Measurements from ENCODE around the gene CRYBA2.

Gene CRYBA2

DNA sequence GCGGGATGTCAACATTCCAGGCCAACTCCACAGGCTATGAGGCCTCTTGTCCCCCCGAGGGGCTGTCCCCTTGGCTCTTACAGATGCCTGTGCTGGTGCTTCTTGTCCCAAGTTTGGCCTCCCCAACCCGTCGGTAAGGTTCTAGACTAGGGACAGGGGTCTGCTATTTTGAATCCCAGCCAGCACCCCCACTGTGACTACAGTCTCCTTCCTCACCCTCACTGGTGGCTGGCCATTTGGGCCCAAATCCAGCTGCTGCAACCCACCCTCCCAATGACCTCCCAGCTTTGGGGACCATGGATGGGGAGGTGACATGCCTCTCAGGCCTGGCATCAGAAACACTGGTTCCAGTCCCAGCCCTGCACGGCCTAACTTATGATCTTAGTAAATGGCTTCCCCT lies 29.4 kb upstream of the CRYBA2 start:
- DNase-seq: no peak

DNA sequence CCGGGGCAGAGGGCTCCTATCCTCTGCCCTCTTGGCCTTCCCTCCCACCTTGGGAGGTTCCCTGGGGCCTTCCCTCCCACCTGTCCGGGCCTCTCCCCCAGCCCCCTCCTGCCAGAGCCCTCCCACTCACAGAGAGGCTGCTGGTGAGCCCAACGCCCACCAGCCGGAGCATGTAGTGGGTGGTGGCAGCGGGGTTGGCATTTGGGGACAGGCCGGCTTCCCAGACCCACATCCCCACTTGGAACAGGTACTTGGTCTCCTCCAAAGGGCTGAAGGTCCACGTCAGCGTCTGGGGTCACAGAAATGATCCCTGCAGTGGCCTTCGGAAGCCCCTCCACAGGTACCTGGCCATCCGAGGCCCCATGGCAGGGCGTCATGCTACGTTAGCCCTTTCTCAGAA lies 28.8 kb upstream of the CRYBA2 start:
- no peak for DNase-seq

DNA sequence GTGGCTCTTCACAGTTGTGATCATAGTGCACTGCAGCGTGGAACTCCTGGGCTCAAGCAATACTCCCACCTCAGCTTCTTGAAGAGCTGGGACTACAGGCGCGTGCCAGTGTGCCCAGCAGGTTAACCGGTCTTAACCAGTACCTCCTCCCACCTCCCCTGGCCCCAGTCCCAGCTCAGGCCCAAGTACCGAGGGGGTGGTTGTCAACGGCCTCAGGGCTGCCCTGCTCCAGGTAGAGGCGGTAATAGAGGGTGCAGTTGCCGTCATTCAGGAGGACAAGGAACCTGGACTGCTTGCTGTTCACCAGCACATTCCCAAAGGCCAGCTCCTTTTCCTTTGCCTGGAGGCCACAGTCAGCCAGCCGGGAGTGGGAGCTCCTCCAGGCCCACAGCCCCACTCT lies 28.4 kb upstream of the CRYBA2 start:
- no peak for DNase-seq

DNA sequence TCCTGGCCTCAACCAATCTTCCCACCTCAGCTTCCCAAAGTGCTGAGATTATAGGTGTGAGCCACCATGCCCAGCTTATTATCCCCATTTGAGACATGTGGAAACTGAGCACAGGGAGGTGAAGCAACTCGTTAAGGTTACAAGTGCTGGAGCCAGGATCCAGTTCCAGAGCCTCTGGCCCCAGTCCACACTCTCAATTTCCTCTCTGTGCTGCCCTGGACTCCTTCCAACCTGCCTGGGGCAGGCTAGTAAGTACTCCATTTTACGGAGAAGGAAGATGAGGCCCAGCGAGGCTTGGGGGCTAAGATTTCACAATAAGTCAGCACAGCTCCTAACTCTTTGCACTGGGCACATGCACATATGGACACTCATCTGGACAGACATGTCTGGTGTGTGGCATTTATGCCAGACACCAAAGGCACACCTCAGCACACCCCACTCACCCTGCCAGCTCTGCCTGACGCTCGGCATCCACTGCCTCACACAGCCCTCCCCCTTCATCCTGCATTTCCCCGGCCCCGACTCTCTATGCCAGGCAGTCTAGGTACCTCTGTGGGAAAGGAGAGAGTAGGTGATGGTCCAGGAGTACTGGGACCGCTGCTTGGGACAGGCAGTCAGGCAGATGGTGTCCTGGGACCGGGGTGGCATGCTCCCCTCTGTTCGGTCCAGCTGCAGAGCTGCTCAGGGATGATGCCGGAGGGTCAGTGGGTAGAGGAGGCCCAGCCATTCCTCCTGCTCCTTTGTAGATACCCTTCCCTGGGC lies 27.6 kb upstream of the CRYBA2 start:
- no peak for DNase-seq

DNA sequence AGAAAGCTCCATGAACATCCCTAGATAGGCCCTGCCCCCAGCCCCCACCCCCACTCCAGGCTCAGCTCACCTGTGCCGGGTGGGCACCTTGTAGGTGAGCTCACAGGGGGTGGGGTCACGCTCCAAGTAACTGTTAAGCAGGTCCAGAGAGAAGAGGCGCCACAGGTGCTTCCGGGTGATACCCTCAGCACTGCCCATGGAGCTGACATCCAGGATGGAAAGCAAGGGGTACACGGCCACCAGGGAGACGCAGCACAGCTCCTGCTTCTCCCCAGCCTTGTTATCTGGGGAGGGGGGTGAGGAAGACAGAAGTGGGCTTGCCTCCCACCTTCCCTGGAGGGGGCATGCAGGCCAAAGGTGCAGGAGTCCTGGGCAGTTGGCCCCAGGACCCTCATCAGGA lies 26.2 kb upstream of the CRYBA2 start:
- DNase-seq: no peak

DNA sequence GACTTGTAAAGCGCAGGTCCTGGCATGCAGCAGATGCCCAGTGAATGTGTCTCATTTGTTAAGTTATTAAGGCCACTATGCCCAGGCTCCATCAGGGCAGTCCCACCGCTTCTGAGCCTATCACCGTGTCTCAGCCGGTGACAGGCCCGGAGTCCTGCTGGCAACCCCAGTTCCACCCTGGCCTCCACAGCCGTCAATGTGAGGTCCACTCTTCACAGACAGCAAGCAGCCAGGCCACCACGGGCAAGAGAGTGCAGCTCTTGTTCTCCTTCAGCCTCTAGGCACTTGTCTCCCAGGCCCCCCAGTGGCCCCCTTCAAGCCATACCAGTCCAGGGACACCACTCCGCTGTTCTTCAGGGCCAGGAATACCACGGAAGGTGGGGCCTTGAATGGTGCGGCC lies 25.5 kb upstream of the CRYBA2 start:
- no peak for DNase-seq

DNA sequence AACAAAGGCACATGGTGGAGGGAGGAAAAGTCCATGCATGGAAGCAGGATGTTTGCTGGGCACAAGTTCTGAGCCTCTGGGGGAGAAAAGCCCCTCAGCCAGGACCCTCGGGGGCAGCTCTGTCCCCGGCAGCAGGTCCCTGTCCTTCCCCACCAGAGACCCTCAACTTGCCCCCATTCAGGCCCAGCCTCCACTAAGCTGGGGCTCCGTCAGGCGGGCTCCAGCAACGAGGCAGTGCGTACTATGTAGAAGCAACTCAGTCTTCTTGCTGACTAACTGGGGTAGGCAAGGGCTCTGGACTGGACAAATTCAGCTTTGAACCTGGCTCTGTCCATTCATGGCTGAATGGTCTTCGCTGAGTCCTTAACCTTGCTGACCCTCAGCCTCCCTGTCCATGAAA lies 25.1 kb upstream of the CRYBA2 start:
- DNase-seq: no peak

DNA sequence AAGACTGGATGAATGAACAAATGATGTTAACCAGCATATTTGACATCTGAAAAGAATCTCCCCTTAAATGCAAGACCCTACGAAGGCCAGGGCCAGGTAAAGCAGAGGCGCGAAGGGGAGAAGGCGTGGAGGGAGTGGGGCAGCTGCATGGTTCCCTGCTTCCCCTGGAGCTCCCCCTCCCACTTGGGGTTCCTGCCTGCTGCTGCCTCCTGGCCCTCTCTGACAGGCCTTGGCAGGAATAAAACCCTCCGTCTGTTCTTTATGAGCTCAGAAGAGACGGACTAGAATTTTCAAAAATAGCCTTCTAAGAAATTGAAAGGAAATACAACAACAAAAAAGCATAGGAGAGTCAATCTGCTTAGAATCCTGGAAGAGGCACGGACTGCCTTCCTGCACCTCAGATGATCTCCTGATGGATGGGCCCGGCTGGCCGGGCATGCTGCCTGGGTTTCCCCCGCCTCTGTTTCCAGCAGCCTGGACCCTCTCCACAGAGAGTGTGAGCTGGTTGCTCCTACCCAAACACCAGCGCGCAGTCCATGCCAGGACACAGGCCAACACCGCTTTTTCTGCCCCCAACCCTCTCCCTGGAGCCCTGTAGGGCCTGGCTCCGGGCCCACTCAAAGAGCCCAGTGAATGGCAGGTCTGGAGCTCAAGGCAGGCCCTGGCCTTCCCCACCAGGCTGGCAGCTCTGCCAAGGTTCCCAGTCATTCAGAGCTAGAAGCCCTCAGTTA lies 24.1 kb upstream of the CRYBA2 start:
- no peak for DNase-seq

DNA sequence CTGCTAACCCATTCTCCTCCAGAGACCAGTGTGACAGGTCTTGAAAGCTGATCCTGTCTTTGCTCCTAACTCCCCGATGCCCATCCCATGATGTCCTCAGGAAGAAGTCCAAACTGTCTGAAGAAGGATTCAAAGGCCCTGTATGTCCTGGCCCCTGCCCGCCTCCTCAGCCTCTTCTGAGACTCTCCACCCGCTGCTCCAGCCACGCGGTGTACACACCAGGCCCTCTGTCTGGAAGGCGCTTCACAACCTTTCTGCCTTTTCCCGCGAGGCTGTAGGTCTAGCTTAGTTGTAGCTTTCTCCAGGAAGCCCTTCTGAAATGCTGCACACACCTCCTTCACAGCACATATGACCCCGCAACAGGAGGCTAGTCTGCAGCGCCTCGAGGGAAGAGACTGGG lies 23.5 kb upstream of the CRYBA2 start:
- no peak for DNase-seq

DNA sequence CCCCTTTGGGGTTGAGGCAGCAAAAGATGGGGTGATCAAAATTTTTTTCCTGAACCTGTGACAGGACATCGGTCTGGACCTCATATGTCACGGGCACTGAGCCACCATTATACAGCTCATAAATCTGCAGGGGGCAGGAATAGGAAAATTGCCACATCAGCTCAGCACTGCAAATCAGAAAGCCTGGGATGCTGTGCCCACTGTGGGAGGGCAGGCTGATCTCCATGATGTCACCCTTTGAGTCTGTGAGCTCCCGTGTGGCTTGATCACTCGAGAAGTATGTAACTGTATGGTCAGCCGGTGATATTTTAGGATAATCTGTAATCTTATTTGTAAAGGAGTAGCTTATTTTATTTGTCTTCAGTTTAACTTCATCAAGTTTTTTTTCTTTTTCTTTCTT lies 17.7 kb upstream of the CRYBA2 start:
- no peak for DNase-seq

DNA sequence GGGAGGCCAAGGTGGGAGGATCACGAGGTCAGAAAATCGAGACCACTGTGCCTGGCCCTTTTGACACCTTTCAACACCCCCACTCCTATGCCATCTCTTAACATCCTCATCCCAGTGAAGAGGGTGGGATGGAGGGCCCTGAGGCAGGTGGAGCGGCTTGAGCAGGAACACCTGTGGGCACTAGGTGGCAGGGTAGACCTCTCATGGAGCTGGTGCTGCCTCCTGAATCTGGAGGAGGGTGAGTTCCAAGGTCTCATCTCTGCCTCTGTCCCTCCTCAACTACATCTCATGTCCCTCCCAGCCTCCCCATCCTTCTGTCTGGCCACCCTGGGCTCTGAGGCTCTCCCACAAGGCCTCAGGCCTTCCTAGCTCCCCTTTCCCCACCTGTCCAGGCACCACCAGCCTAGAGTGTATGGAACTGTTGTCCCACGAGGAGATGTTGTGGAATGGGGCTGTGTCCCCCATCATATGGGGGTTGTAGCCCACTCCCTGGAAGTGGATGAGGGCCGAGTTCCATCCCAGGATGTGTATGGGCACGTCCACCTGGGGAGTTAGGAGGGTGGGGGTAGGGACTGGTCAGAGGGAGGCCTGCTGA lies 17.0 kb upstream of the CRYBA2 start:
- no peak for DNase-seq

DNA sequence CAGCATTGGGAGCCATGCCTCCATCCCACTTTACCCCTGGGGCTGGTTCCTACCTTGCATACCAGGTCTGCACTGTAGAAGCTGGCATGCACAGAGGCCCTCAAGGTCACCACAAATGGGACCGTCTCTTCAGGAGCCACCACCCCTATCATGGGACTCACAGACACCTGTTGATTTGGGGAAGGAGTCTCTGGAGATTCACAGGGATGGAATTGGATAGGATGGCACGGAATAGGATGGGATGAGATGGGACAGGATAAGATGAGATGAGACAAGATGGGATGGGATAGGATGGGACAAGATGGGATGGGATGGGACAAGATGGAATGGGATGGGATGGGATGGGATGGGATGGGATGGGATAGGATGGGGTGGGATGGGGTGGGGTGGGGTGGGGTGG lies 16.1 kb upstream of the CRYBA2 start:
- DNase-seq: no peak

DNA sequence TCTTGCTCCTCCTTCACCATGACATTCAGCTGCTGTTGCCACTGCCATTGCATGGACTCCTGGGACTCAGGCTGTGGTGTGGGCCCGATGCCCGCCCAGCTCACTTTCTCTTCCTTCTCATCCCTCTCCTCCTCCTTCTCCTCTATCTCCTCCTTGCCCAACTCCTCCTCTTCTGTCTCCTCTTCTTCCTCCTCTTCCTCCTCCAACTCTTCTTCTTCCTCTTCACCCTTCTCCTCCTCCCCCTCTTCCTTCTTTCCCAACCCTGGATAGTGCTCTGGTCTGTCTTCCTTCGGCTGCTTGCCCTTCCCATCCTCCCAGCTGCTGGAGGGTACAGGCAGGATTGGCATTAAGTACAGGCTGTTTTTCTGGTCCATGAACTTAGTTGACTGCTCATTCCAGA lies 10.8 kb upstream of the CRYBA2 start:
- DNase-seq: no peak

DNA sequence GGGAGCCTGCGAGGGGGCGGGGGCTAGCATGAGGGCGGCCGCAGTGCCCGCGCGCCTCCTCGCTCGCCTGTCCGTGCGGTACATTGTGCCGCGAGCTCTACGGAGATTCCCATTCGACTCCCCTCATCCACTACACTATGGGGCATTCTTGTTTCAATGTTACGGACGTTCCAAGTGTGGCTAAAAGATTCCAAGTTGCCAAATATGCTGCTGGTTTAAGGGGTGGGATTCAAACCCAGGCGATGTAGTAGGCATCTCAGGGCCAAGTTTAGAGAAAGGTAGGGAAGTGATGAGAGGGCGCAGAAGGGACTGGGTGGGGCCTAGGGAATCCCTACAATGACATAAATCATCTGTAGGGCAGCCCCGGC lies 10.0 kb upstream of the CRYBA2 start:
- DNase-seq: no peak

DNA sequence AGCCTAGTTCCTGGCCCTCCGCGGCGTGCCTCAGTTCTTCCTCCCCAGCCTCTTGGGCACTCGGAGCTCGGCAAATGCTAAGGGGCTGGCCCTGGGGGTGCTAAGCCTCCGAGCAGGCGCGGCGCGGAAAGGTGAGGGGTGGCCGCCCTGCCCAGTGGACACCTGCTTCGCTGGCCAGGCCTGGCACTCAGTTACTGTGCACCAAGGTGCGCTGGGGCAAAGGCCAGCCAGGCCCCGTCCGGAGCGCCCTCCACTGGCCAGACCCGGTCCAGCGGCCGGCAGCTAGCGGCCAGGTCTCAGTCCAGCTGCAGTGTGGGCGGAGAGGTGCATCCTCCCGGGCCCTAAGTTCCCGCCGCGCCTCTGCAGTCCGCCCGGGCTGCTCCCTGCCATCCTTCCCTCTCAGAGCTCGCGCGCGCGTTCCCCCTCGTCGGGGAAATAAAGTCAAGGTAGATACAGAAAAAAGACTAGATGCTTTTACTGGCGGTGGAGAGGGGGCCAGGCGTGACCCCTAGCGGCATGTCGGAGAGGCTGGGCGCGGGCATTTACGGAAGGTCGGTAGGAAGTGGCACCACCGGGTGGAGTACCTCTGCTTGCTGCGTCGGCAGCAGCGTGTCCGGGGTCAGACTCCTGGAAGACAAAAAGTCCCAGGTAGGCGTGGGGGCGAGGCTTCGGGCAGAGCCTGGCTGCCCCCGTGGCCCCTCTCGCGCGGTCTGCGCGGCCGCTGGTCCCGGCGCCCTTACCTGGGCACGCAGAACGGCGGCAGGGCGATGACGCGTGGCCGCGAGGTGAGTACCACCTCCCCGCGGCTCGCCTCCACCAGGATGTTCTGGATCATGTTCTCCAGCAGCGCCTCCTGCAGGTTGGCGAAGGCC lies 9.4 kb upstream of the CRYBA2 start:
- DNase-seq: no peak

DNA sequence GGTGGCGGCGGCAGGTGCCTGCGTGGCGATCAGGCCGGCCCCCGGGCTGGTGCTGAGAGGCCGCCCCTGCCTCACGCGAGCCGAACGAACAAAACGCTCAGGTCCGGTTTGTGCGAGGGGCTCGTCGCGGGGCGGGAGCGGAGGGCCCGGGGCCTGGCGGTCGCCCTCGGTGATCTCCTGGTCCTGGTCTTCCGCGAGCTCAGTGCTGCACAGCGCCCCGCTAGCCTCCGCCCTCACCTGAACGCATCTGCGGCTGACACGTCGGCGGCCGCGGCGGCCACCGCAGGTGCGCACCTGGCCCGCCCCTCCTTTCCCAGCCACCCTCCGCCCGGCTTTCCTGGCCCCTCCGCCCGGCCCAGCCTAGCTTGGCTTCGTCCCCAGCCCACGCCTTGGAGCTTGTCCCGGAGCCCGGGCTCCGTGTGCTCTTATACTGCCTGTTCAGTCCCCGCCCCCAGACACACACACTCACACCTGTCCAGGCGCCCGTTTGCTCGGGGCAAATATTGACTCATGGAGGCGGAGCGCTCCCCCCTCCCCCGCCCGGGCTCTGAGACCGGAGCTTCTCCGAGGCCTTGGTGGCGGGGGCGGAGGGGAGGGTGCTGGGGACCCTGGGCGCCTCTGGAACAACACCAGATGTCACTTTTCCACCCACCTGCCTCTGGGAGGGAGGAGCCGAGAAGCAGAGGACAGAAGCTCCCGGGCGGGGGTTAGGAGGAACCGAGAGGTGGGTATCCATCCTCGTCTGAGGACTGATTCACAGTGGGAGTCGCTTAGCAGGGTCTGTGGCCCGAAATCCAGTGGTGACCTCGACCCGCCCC lies 8.6 kb upstream of the CRYBA2 start:
- DNase-seq: no peak

DNA sequence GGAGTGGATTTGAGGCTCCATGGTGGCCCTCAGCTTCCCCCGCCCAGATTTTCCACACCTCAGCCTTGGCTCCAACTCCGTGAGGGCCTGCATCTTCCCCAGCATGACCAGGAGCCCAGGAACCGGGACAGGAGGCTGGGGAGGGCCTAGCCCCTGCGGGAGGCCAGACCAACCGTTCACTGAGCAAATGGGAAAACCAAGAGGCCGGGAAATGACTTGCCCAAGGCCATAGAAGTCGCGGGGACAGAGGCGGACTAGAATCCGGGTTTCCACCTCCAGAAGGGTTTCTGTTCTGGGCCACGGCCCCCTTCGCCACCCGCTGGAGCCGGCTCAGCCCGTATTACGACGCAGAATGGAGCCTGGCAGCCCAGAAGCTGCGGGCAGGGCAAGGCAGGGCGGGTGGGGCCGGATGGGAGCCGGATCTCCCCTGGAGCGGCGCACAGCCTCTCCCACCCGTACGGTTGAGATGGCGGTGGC lies 7.9 kb upstream of the CRYBA2 start:
- no peak for DNase-seq

DNA sequence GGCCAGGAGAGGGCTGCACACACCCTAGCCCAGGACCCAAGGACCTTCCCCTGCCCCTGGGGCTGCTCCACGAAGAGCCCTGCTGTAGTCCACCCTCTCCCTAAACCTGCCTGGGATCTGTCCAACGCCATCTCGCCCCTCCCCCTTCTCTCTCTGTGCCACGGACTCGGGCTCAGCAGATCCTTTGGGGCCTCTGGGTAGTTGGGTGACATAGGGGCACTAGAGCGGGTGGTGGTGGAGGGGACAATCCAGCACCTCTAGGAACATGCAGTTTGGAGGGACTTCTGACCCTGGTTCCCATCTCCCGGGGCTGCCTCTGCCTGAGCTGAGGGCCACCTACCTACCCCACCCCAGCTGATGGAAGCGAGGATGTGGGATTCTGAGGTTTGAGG lies 7.3 kb upstream of the CRYBA2 start:
- no peak for DNase-seq

DNA sequence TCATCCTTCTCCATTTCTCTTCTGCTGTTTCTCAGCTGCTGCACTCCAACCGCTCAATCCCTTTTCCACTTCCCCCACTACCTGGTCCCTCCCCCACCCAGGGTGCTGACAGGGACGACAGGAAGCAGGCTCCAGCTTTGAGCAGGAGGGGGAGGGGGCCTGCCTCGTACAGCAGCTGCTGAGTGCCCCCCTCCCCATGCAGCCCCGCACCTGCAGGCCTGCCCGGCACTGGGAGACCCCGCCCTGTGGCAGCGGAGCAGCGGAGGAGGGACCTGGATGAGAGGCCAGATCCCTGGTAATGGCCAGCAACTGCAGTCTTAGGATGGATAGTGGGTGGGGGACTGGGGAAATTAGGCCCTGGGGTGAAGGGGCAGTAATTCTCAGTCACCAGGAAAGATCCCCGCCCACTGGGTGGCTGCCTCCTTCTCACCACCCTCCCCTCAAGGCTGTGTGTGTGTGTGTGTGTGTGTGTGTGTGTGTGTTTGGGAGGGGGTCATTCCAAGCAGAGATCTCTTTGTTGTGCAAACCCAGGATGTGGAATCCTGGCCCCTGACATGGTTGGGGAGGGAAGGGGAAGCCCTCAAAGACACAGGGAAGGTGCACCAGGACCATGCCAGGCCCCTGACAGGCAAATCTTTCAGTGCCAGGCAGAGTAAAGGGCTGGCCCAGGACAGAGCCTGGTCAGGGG lies 6.8 kb upstream of the CRYBA2 start:
- DNase-seq: no peak

DNA sequence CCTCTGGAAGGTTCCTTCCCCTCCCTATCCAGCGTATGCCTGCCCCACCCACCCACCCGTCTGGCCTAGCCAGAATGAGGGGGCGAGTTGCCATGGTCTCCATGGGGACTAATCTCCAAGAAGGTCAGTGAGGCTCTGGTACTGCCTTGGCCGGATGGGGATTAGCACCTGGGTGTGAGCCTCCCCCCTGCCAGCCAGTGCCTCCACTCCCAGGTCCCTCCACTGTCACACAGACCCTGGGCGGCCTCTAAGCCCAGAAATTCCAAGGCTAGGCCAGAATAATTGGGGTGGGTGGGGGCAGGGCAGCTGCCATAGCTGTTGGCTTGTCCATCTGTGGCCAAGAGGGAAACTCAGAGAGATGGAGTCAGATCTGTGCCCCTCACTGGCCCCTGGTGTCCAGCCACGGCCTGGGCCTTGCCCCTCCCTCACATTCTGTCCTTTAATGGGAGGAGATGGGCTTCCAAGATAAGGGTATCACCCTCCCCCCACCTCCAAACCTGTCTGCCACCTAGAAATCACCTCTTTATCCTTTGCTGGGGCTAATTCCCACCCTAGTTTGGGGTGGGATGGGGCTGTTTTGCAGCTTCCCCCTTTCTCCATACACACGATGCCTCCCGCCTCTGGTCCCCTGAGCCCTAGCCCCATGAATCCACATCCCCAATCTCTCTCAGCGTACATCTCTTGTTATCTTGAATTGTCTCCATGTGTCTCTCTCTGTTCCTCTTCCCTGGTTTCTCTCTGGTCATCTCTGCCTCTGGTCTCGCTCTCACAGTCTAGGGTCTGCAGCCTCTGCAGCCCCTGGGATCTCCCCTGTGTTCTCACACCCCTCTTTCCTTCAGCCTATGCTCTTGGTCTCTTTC lies 6.0 kb upstream of the CRYBA2 start:
- DNase-seq: no peak

Measured in activated CD8-positive, alpha-beta memory T cell treated with anti-CD3 and anti-CD28 coated beads, Interleukin-2, amount 50 U/mL, for 48 hours (primary cell).